ENCODE data around the gene NELFCD. TPM values are rescaled to one million over a fixed set of nuclear protein-coding genes. Genes with fewer than 3 reads are reported as not detected.
A peak's percentile ranks its signal among the peaks of the same experiment; 100 is the strongest.

The NELFCD gene
- total and polyA plus RNA-seq, 9 of the 15 experiments (the other 6 are each of a cell fraction or from before 2014, with no cell fraction given) = 11.7 to 163 (median 96.5) TPM

DNA sequence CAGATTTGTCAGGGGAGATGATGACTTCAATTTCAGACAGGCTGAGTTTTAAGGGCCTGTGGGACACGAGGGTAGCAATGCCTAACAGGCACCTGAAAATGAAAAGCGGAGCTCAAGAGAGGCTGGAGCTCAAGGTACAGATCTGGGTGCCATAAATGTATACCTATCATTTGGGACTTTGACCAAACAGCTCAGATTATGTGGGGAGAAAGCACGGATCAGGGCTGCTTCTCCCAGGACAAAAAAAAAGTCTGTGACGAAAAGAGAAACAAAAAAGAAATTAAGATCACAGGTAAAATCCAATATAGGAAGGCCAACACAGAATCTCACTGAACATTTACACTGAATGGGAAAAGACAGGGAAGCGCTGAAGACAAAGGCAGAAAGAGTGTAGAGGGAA, 59.6 kb downstream of the NELFCD start:
- FAIRE-seq (no peak), ATAC-seq (no peak), DNase-seq (ENCODE audit: extremely low read depth in 1 of 4, low spot score in 3 of 4) (no peak)
- Histone ChIP-seq H3K9me3 (replicated peaks; ENCODE audit: control insufficient read depth, insufficient read depth, low read depth, low read length) (no peaks in the 10 kb centered on the region), H3K9me1 (ENCODE audit: control insufficient read depth, insufficient read depth, low read length) (peaks cover 4% of the 10 kb centered on the region), H3K4me2 (ENCODE audit: insufficient read depth, low read length) (peak overlapping the region; percentile 98), H3K36me3 (ENCODE audit: control insufficient read depth, insufficient read depth, low read length) (peaks cover 54% of the 10 kb centered on the region), H3K4me3 (peak overlapping the region; percentile 69; the same call in 1 of the 2 replicates), H4K20me1 (replicated peaks; ENCODE audit: control insufficient read depth, insufficient read depth, low read length) (peaks cover 5% of the 10 kb centered on the region), H3K27me3 (ENCODE audit: control insufficient read depth in 2 of 2, insufficient read depth in 2 of 2, low read length in 2 of 2) (no peaks in the 10 kb centered on the region), H3K27ac (ENCODE audit: extremely low read depth, low read depth, low read length) (no peak overlapping the region; the same call in 2 of the 3 replicates), H2AFZ (ENCODE audit: low read depth, low read length) (no peak overlapping the region), H3K9ac (ENCODE audit: insufficient read depth in 1 of 2, low read depth in 2 of 2, low read length in 2 of 2) (peak overlapping the region; percentile 88 to 89; a peak in 3 of 4 replicates), H3K79me2 (ENCODE audit: control insufficient read depth, insufficient read depth, low read length) (peaks cover 69% of the 10 kb centered on the region), H3K4me1 (replicated peaks in 1 of 2; ENCODE audit: control insufficient read depth in 2 of 2, insufficient read depth in 2 of 2, low read length in 2 of 2) (peaks cover 12 to 21% of the 10 kb centered on the region in 2 experiments; a peak in 4 of 5 replicates)
- in situ Hi-C loops (cut with MboI) = no loop called here
- no peak for TF ChIP-seq NFIC (IDR thresholded peaks at IDR 0.05)
- no peak for TF ChIP-seq SRF (CRISPR knock-in tag; IDR thresholded peaks at IDR 0.05)
- no peak for TF ChIP-seq RBBP5 (IDR thresholded peaks at IDR 0.05; ENCODE audit: borderline replicate concordance, insufficient read depth, low read length, poor library complexity, severe bottlenecking)
- TF ChIP-seq KDM5B (IDR thresholded peaks at IDR 0.05; ENCODE audit: insufficient replicate concordance, low read depth, low read length) = no peak
- TF ChIP-seq SRSF9 (IDR thresholded peaks at IDR 0.05; ENCODE audit: borderline replicate concordance, low read depth, low read length) = no peak
- POLR2A ChIA-PET = interaction anchor here (0.9 to 4.5 kb wide), 3 partner anchors 8 to 144 kb away, joined by 3 to 28 read pairs (median 4); partner anchors contain the start of genes ATP5F1E and TUBB1
- intact Hi-C loops (cut with micrococcal nuclease) = no loop called here
- CTCF ChIA-PET (ENCODE audit: low intra/inter-chr PET ratio) = no interaction called here
- BruUV-seq (replicated peaks) = no TSS peak
- 33% methylated on average over 5 of the region's 5 CpGs for WGBS (ENCODE audit: insufficient coverage, low coverage, missing lambda C conversion rate)
